Sigmoid colon (tissue), 7 donors: ENCODE data around the gene OR2W3. TPM values are rescaled to one million over a fixed set of nuclear protein-coding genes. Genes with fewer than 3 reads are reported as not detected.

ENCODE experiments used
- DNase-seq: peaks from one replicate; pipeline ENCODE4 v3.0.0-alpha.2; 2019
- H3K27ac ChIP-seq, 4 donors: fragments of 200-600 bp; sonication (generic); one replicate each; pipeline ENCODE4 v1.5.1; 2016 to 2019; ENCODE audit warnings: mild to moderate bottlenecking in 1 of 4
- H3K27me3 ChIP-seq, 3 donors: fragments of 200-600 bp; sonication (generic); one replicate each; pipeline ENCODE4 v1.5.1; 2019; ENCODE audit warnings: mild to moderate bottlenecking in 1 of 3
- H3K36me3 ChIP-seq, 4 donors: fragments of 200-600 bp; sonication (generic); one replicate each; pipeline ENCODE4 v1.5.1; 2016 to 2019
- H3K4me1 ChIP-seq, 4 donors: fragments of 200-600 bp; sonication (generic); one replicate each; pipeline ENCODE4 v1.5.1; 2017 to 2019
- H3K4me3 ChIP-seq, 4 donors: fragments of 200-600 bp; sonication (generic); one replicate each; pipeline ENCODE4 v1.5.1; 2017 to 2019; ENCODE audit warnings: mild to moderate bottlenecking in 2 of 4, moderate library complexity in 1 of 4
- H3K9me3 ChIP-seq, 4 donors: fragments of 200-600 bp in 3 of 4; sonication (generic) in 3 of 4; one replicate each; pipeline versions ENCODE4 v1.5.1 to v1.6.1; 2013 to 2019
- CTCF ChIP-seq, 4 experiments: fragments of 450-650 bp in 3 of 4; fragments of 200-600 bp in 1 of 4; IDR thresholded peaks; one replicate each; pipeline ENCODE4 v1.5.1; 2016 to 2019; ENCODE audit warnings: antibody characterized with exemption in 4 of 4, mild to moderate bottlenecking in 3 of 4, moderate library complexity in 2 of 4
- EP300 ChIP-seq, 4 donors: sonication (generic); formaldehyde crosslinking; IDR thresholded peaks; one replicate each; pipeline ENCODE4 v1.6.1; 2017; ENCODE audit warnings: antibody characterized with exemption in 4 of 4
- POLR2A ChIP-seq, 2 donors: fragments of 450-650 bp; IDR thresholded peaks; one replicate each; pipeline ENCODE4 v1.6.1; 2016; ENCODE audit warnings: antibody characterized with exemption in 2 of 2, mild to moderate bottlenecking in 2 of 2, moderate library complexity in 2 of 2
- POLR2AphosphoS5 ChIP-seq, 4 donors: sonication (generic); formaldehyde crosslinking; IDR thresholded peaks; one replicate each; pipeline ENCODE4 v1.6.1; 2017; ENCODE audit warnings: antibody characterized with exemption in 4 of 4
- WGBS, 2 donors: extraction: QIAGEN DNeasy Blood & Tissue Kit; methylation state at CpG; one replicate each; pipeline ENCODE4 v1.1.7; 2013; 5-methylcytosine and 5-hydroxymethylcytosine counted together
- intact Hi-C: fragments of 100-400 bp; cut with DNase I; formaldehyde crosslinking; loops from one replicate; pipeline ENCODE4 v1.15.1; 2023
- polyA plus RNA-seq, 3 donors: library from polyadenylated mRNA; stranded (reverse); fragments of 200-250 nt; gene quantifications; one replicate each; pipeline ENCODE4 v1.2.3, GENCODE V29; 2013
- total RNA-seq, 4 donors: library from RNA; depleted of rRNA; stranded (reverse); fragments of >200 nt; gene quantifications; one replicate each; pipeline ENCODE4 v1.1.0, GENCODE V29; 2016
- donor health status: healthy with polysubstance abuse.
- donor health status: Bipolar disorder and iron deficiency.
- donor health status: healthy.

Gene OR2W3
- total and polyA plus RNA-seq, 7 donors, result 0.36 to 3.0 (median 0.71) TPM; not detected in 3

- Histone ChIP-seq H3K4me3 (no peak overlapping the region), H3K9me3 (no peaks in the 10 kb centered on the region), H3K36me3 (peaks cover 0 to 5% (median 0%) of the 10 kb centered on the region in 4 donors), H3K27me3 (no peaks in the 10 kb centered on the region), H3K4me1 (no peaks in the 10 kb centered on the region), H3K27ac (no peak overlapping the region)
- WGBS, 2 donors, result 91% methylated on average over 17 of the region's 17 CpGs
- TF ChIP-seq EP300 (IDR thresholded peaks at IDR 0.05), result no peak
- no peak for TF ChIP-seq CTCF (IDR thresholded peaks at IDR 0.05)
- no peak for TF ChIP-seq POLR2A (IDR thresholded peaks at IDR 0.05)
- TF ChIP-seq POLR2AphosphoS5 (IDR thresholded peaks at IDR 0.05), result no peak
- DNase-seq, result no peak
- intact Hi-C loops, result no loop called here
Observed at GRCh38 chr1:247864644-247865043, 30.7 kb upstream of the OR2W3 start.

GRCh38 chr1:247865416-247865815 is 30.0 kb upstream of the OR2W3 start:
- no peak for DNase-seq
- peaks cover 0 to 5% (median 0%) of the 10 kb centered on the region in 4 donors for H3K36me3 ChIP-seq
- H3K9me3 ChIP-seq, result peaks cover 0 to 2% (median 0%) of the 10 kb centered on the region in 4 donors
- no peak overlapping the region for H3K4me3 ChIP-seq
- H3K27me3 ChIP-seq, result no peaks in the 10 kb centered on the region
- intact Hi-C loops, result no loop called here
- no peaks in the 10 kb centered on the region for H3K4me1 ChIP-seq
- H3K27ac ChIP-seq, result no peak overlapping the region
- TF ChIP-seq POLR2AphosphoS5 (IDR thresholded peaks at IDR 0.05), result no peak
- no peak for TF ChIP-seq EP300 (IDR thresholded peaks at IDR 0.05)
- TF ChIP-seq POLR2A (IDR thresholded peaks at IDR 0.05), result no peak
- no peak for TF ChIP-seq CTCF (IDR thresholded peaks at IDR 0.05)
- WGBS, 2 donors, result 77 to 86% methylated on average over 6 of the region's 6 CpGs

GRCh38 chr1:247883346-247883745 is 12.0 kb upstream of the OR2W3 start:
- Histone ChIP-seq H3K4me3 (no peak overlapping the region), H3K27me3 (no peaks in the 10 kb centered on the region), H3K4me1 (no peaks in the 10 kb centered on the region), H3K9me3 (no peaks in the 10 kb centered on the region), H3K27ac (no peak overlapping the region), H3K36me3 (no peaks in the 10 kb centered on the region)
- no peak for DNase-seq
- 89 to 90% methylated on average over 9 of the region's 9 CpGs for WGBS, 2 donors
- intact Hi-C loops, result no loop called here
- TF ChIP-seq CTCF (IDR thresholded peaks at IDR 0.05), result no peak
- TF ChIP-seq POLR2AphosphoS5 (IDR thresholded peaks at IDR 0.05), result no peak
- TF ChIP-seq POLR2A (IDR thresholded peaks at IDR 0.05), result no peak
- no peak for TF ChIP-seq EP300 (IDR thresholded peaks at IDR 0.05)

GRCh38 chr1:247884797-247885413 is 10.5 kb upstream of the OR2W3 start:
- Histone ChIP-seq H3K4me3 (no peak overlapping the region), H3K36me3 (no peaks in the 10 kb centered on the region), H3K9me3 (no peaks in the 10 kb centered on the region), H3K4me1 (no peaks in the 10 kb centered on the region), H3K27ac (no peak overlapping the region), H3K27me3 (no peaks in the 10 kb centered on the region)
- no peak for TF ChIP-seq POLR2AphosphoS5 (IDR thresholded peaks at IDR 0.05)
- TF ChIP-seq CTCF (IDR thresholded peaks at IDR 0.05), result no peak
- no peak for TF ChIP-seq POLR2A (IDR thresholded peaks at IDR 0.05)
- TF ChIP-seq EP300 (IDR thresholded peaks at IDR 0.05), result no peak
- DNase-seq, result no peak
- WGBS, 2 donors, result 89 to 91% methylated on average over 10 of the region's 10 CpGs
- intact Hi-C loops, result no loop called here

- WGBS, 2 donors, result 88 to 90% methylated on average over 14 of the region's 14 CpGs
- Histone ChIP-seq H3K36me3 (no peaks in the 10 kb centered on the region), H3K9me3 (no peaks in the 10 kb centered on the region), H3K4me3 (no peak overlapping the region), H3K27me3 (no peaks in the 10 kb centered on the region), H3K27ac (no peak overlapping the region), H3K4me1 (no peaks in the 10 kb centered on the region)
- no peak for DNase-seq
- intact Hi-C loops, result no loop called here
- TF ChIP-seq POLR2AphosphoS5 (IDR thresholded peaks at IDR 0.05) (no peak), POLR2A (IDR thresholded peaks at IDR 0.05) (no peak), EP300 (IDR thresholded peaks at IDR 0.05) (no peak), CTCF (IDR thresholded peaks at IDR 0.05) (no peak)
Observed at GRCh38 chr1:247895976-247896375, 589 bp downstream of the OR2W3 start.
